ENCODE results near the gene MASP1.
"Not testable (repeated sequence)": the region's sequence is repeated elsewhere in the genome, so short reads cannot be mapped to it uniquely, and the experiment has no call there.

Gene MASP1

DNA sequence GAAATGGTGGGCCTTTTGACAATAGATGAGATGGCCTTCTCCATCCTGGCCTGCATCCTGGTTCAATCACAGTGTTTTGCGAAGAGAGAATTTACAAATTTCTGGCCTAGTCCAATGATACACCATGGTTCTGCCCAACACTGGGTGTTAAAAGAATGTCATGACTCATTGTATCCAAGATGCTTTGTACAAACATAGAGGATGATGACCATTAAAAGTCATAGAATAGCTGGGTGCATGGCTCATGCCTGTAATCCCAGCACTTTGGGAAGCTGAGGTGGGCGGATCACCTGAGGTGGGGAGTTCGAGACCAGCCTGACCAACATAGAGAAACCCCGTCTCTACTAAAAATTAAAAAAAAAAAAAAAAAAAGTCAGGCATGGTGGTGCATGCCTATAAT, 52.7 kb downstream of the MASP1 start:
- H3K4me1 ChIP-seq (ENCODE audit: insufficient read depth, low read length); H3K9me3 ChIP-seq (ENCODE audit: low read length); H3K27me3 ChIP-seq (ENCODE audit: control insufficient read depth in 1 of 2, insufficient read depth in 2 of 2, low read length in 2 of 2); H3K9ac ChIP-seq (ENCODE audit: low read length); H3K27ac ChIP-seq (ENCODE audit: low read depth, low read length); H3K4me3 ChIP-seq (ENCODE audit: low read depth in 1 of 2, low read length in 2 of 2): not testable (repeated sequence)
- peaks cover 22% of the 10 kb centered on the region for H3K36me3 ChIP-seq (ENCODE audit: insufficient read depth, low read length)

DNA sequence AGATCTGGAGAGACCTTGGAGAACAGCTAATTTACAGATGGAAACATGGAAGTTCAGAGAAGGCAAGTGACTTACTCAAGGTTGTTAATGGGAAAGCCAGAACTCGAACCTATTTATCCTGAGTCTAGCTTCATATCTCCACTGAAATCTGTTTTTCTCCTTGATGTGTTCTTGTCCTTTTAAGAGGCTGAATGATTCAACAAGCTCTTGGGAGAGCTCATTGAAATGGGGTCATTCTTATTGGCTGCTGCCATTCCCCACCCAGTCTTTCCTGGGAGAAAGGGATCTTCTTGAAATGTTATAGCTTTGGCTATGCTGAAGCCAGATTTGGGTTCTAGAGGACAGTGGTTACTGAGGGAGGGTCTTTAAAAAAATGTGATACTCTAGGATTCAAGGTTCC, 53.3 kb downstream of the MASP1 start:
- Histone ChIP-seq H3K27me3 (ENCODE audit: control insufficient read depth in 1 of 2, insufficient read depth in 2 of 2, low read length in 2 of 2) (no peaks in the 10 kb centered on the region), H3K9ac (ENCODE audit: low read length) (no peak overlapping the region), H3K4me1 (ENCODE audit: insufficient read depth, low read length) (no peaks in the 10 kb centered on the region), H3K4me3 (ENCODE audit: low read depth in 1 of 2, low read length in 2 of 2) (no peak overlapping the region), H3K9me3 (ENCODE audit: low read length) (no peaks in the 10 kb centered on the region), H3K36me3 (ENCODE audit: insufficient read depth, low read length) (peaks cover 22% of the 10 kb centered on the region), H3K27ac (ENCODE audit: low read depth, low read length) (no peak overlapping the region)

- no peak overlapping the region for H3K27ac ChIP-seq (ENCODE audit: low read depth, low read length)
- H3K27me3 ChIP-seq (ENCODE audit: control insufficient read depth in 1 of 2, insufficient read depth in 2 of 2, low read length in 2 of 2) = no peaks in the 10 kb centered on the region
- no peaks in the 10 kb centered on the region for H3K4me1 ChIP-seq (ENCODE audit: insufficient read depth, low read length)
- no peak overlapping the region for H3K9ac ChIP-seq (ENCODE audit: low read length)
- no peaks in the 10 kb centered on the region for H3K9me3 ChIP-seq (ENCODE audit: low read length)
- H3K36me3 ChIP-seq (ENCODE audit: insufficient read depth, low read length) = peaks cover 20% of the 10 kb centered on the region
- no peak overlapping the region for H3K4me3 ChIP-seq (ENCODE audit: low read depth in 1 of 2, low read length in 2 of 2)
Observed at GRCh38 chr3:187237741-187238140, 53.8 kb downstream of the MASP1 start.

DNA sequence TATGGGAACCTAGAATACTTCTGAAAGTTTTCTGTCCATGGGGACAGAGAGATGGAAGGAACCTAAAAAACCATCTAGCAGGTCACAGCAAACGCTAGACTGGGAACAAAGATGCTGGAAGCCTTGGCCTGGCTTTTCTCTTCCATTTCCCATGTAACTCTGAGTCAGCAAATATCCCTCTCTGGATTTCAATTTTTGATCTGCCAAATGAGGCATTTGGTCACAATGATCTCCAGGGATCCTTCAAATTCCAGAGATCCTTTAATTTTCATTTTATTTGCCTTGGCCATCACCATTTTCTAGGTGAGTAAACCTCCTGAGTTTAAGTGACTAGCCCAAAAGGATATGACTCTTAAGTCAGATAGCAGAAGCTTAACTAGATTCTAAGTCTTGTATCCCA, 54.6 kb downstream of the MASP1 start:
- H3K27me3 ChIP-seq (ENCODE audit: control insufficient read depth in 1 of 2, insufficient read depth in 2 of 2, low read length in 2 of 2) = no peaks in the 10 kb centered on the region
- no peaks in the 10 kb centered on the region for H3K4me1 ChIP-seq (ENCODE audit: insufficient read depth, low read length)
- H3K36me3 ChIP-seq (ENCODE audit: insufficient read depth, low read length) = peaks cover 18% of the 10 kb centered on the region
- no peak overlapping the region for H3K4me3 ChIP-seq (ENCODE audit: low read depth in 1 of 2, low read length in 2 of 2)
- no peaks in the 10 kb centered on the region for H3K9me3 ChIP-seq (ENCODE audit: low read length)
- H3K27ac ChIP-seq (ENCODE audit: low read depth, low read length) = no peak overlapping the region
- H3K9ac ChIP-seq (ENCODE audit: low read length) = no peak overlapping the region

GRCh38 chr3:187230011-187230410, 61.5 kb downstream of the MASP1 start:
- peaks cover 11% of the 10 kb centered on the region for H3K4me1 ChIP-seq (ENCODE audit: insufficient read depth, low read length)
- no peak overlapping the region for H3K9ac ChIP-seq (ENCODE audit: low read length)
- peaks cover under 1% of the 10 kb centered on the region for H3K36me3 ChIP-seq (ENCODE audit: insufficient read depth, low read length)
- H3K9me3 ChIP-seq (ENCODE audit: low read length) = no peaks in the 10 kb centered on the region
- no peaks in the 10 kb centered on the region for H3K27me3 ChIP-seq (ENCODE audit: control insufficient read depth in 1 of 2, insufficient read depth in 2 of 2, low read length in 2 of 2)
- H3K27ac ChIP-seq (ENCODE audit: low read depth, low read length) = no peak overlapping the region
- no peak overlapping the region for H3K4me3 ChIP-seq (ENCODE audit: low read depth in 1 of 2, low read length in 2 of 2)

DNA sequence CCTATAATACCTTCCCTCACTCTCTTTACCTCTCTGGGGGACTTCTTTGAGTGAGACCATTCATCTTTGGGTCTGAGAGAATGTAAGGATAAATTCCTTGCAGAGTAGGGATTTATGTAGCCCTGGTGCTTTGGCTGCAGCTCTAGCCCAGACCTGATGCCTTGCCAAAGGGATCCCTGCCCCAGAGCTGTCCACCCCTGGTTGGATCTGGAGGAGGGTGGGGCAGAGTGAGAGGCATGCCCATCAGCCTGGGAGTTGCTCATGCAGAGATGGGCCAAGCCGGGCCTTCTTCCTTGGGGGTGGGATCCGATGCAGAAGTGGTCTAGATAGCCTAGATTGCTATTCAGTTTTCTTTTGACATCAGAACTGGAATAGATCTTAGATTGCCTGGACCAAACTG, 62.8 kb downstream of the MASP1 start:
- no peaks in the 10 kb centered on the region for H3K36me3 ChIP-seq (ENCODE audit: insufficient read depth, low read length)
- H3K27me3 ChIP-seq (ENCODE audit: control insufficient read depth in 1 of 2, insufficient read depth in 2 of 2, low read length in 2 of 2) = no peaks in the 10 kb centered on the region
- H3K4me3 ChIP-seq (ENCODE audit: low read depth in 1 of 2, low read length in 2 of 2) = no peak overlapping the region
- H3K9me3 ChIP-seq (ENCODE audit: low read length) = no peaks in the 10 kb centered on the region
- H3K27ac ChIP-seq (ENCODE audit: low read depth, low read length) = no peak overlapping the region
- H3K4me1 ChIP-seq (ENCODE audit: insufficient read depth, low read length) = peaks cover 11% of the 10 kb centered on the region
- no peak overlapping the region for H3K9ac ChIP-seq (ENCODE audit: low read length)

GRCh38 chr3:187227658-187228258, 63.8 kb downstream of the MASP1 start:
- Histone ChIP-seq H3K4me1 (ENCODE audit: insufficient read depth, low read length) (peaks cover 11% of the 10 kb centered on the region), H3K27ac (ENCODE audit: low read depth, low read length) (no peak overlapping the region), H3K9ac (ENCODE audit: low read length) (no peak overlapping the region), H3K4me3 (ENCODE audit: low read depth in 1 of 2, low read length in 2 of 2) (no peak overlapping the region), H3K36me3 (ENCODE audit: insufficient read depth, low read length) (no peaks in the 10 kb centered on the region), H3K27me3 (ENCODE audit: control insufficient read depth in 1 of 2, insufficient read depth in 2 of 2, low read length in 2 of 2) (no peaks in the 10 kb centered on the region), H3K9me3 (ENCODE audit: low read length) (no peaks in the 10 kb centered on the region)

DNA sequence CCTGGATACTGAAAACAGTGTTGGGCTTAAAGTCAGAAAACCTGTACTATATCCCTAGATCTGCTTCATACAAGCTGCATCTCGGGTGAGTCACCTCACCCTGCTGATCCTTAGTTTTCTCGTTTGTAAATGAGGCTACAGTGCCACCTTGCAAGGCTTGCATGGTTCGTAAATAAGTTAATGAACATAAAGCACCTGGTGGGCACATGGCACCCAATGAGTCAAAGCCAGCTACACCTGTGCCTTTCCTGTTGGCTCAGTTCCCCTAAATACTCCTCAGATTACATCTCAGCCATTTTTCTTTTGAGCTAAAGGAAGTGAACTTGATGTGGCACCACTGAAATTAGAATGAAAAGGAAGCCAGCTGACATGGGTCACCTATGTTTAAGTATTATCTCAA, 67.7 kb downstream of the MASP1 start:
- Histone ChIP-seq H3K27ac (ENCODE audit: low read depth, low read length) (no peak overlapping the region), H3K4me1 (ENCODE audit: insufficient read depth, low read length) (peaks cover 15% of the 10 kb centered on the region), H3K27me3 (ENCODE audit: control insufficient read depth in 1 of 2, insufficient read depth in 2 of 2, low read length in 2 of 2) (no peaks in the 10 kb centered on the region), H3K9me3 (ENCODE audit: low read length) (no peaks in the 10 kb centered on the region), H3K36me3 (ENCODE audit: insufficient read depth, low read length) (no peaks in the 10 kb centered on the region), H3K9ac (ENCODE audit: low read length) (no peak overlapping the region), H3K4me3 (ENCODE audit: low read depth in 1 of 2, low read length in 2 of 2) (no peak overlapping the region)

GRCh38 chr3:187222801-187223200, 68.7 kb downstream of the MASP1 start:
- no peak overlapping the region for H3K9ac ChIP-seq (ENCODE audit: low read length)

GRCh38 chr3:187215460-187215859, 76.1 kb downstream of the MASP1 start:
- H3K27me3 ChIP-seq (ENCODE audit: control insufficient read depth in 1 of 2, insufficient read depth in 2 of 2, low read length in 2 of 2) = no peaks in the 10 kb centered on the region
- H3K4me3 ChIP-seq (ENCODE audit: low read depth in 1 of 2, low read length in 2 of 2) = no peak overlapping the region
- H3K36me3 ChIP-seq (ENCODE audit: insufficient read depth, low read length) = no peaks in the 10 kb centered on the region
- no peak overlapping the region for H3K27ac ChIP-seq (ENCODE audit: low read depth, low read length)
- no peaks in the 10 kb centered on the region for H3K9me3 ChIP-seq (ENCODE audit: low read length)
- H3K4me1 ChIP-seq (ENCODE audit: insufficient read depth, low read length) = peaks cover 22% of the 10 kb centered on the region
- H3K9ac ChIP-seq (ENCODE audit: low read length) = no peak overlapping the region

More at GRCh38 chr3:187222801-187223200, 68.7 kb downstream of the MASP1 start:
- Histone ChIP-seq H3K4me1 (ENCODE audit: insufficient read depth, low read length) (peaks cover 10% of the 10 kb centered on the region), H3K4me3 (ENCODE audit: low read depth in 1 of 2, low read length in 2 of 2) (no peak overlapping the region), H3K36me3 (ENCODE audit: insufficient read depth, low read length) (no peaks in the 10 kb centered on the region), H3K27ac (ENCODE audit: low read depth, low read length) (no peak overlapping the region), H3K9me3 (ENCODE audit: low read length) (no peaks in the 10 kb centered on the region), H3K27me3 (ENCODE audit: control insufficient read depth in 1 of 2, insufficient read depth in 2 of 2, low read length in 2 of 2) (no peaks in the 10 kb centered on the region)

- Histone ChIP-seq H3K4me1 (ENCODE audit: insufficient read depth, low read length) (peaks cover 35% of the 10 kb centered on the region), H3K9me3 (ENCODE audit: low read length) (no peaks in the 10 kb centered on the region), H3K27ac (ENCODE audit: low read depth, low read length) (no peak overlapping the region), H3K9ac (ENCODE audit: low read length) (no peak overlapping the region), H3K27me3 (ENCODE audit: control insufficient read depth in 1 of 2, insufficient read depth in 2 of 2, low read length in 2 of 2) (no peaks in the 10 kb centered on the region), H3K4me3 (ENCODE audit: low read depth in 1 of 2, low read length in 2 of 2) (no peak overlapping the region), H3K36me3 (ENCODE audit: insufficient read depth, low read length) (no peaks in the 10 kb centered on the region)
Observed at GRCh38 chr3:187213616-187214015, 77.9 kb downstream of the MASP1 start.

DNA sequence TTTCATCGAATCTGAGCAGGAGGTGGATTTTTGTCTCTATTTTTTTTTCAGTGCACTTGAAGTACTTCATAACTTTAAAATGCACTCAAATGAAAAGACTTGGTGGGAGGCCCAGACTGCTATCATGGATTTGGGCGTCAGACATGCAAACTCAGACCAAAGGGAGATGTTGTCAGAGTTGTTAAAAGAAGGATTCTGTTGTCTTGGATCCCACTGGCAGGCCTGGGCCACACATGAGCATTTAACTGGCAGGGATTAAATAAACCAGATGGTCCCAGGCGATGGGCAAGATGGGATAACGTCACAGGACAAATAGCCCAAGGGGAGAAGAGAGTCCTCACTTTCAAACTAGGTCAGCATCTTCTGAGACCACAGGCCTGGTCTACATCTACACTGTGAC, 78.8 kb downstream of the MASP1 start:
- H3K9ac ChIP-seq (ENCODE audit: low read length) = no peak overlapping the region
- H3K9me3 ChIP-seq (ENCODE audit: low read length) = no peaks in the 10 kb centered on the region
- no peak overlapping the region for H3K4me3 ChIP-seq (ENCODE audit: low read depth in 1 of 2, low read length in 2 of 2)
- H3K27ac ChIP-seq (ENCODE audit: low read depth, low read length) = no peak overlapping the region
- peaks cover 44% of the 10 kb centered on the region for H3K4me1 ChIP-seq (ENCODE audit: insufficient read depth, low read length)
- H3K36me3 ChIP-seq (ENCODE audit: insufficient read depth, low read length) = no peaks in the 10 kb centered on the region
- no peaks in the 10 kb centered on the region for H3K27me3 ChIP-seq (ENCODE audit: control insufficient read depth in 1 of 2, insufficient read depth in 2 of 2, low read length in 2 of 2)

Measured in muscle layer of colon (tissue), 2 donors.